MCF 10A (cell line): ENCODE data around the gene SMAP1. TPM values are rescaled to one million over a fixed set of nuclear protein-coding genes. Genes with fewer than 3 reads are reported as not detected.

Experiments used
- BruUV-seq: library from RNA; stranded (reverse); fragments of 400-500 nt; replicated peaks from 2 replicates; lab custom pipeline; 2021; lab: Mats Ljungman, UMichigan
- CTCF ChIA-PET: fragments of 300-600 bp; sonication (Branson Sonifier 250); formaldehyde crosslinking; extraction: SDS; loops from one replicate; lab custom pipeline; 2021; ENCODE audit warnings: antibody characterized with exemption, inconsistent platforms; lab: Yijun Ruan, JAX
- POLR2A ChIA-PET: fragments of 300-600, 350-650 bp; sonication (Branson Sonifier 250); formaldehyde crosslinking; extraction: SDS; loops from one replicate; lab custom pipeline; 2020; ENCODE audit warnings: antibody characterized with exemption, inconsistent platforms; lab: Yijun Ruan, JAX
- DNase-seq: peaks from one replicate; pipeline ENCODE4 v3.0.0-alpha.2; 2018; ENCODE audit not compliant: unreplicated experiment
- H3K27ac Mint-ChIP-seq: one replicate; pipeline ENCODE4 v1.8.0; 2022; ENCODE audit warnings: mild to moderate bottlenecking, low read depth, mixed read lengths; ENCODE audit not compliant: unreplicated experiment
- H3K27me3 Mint-ChIP-seq: one replicate; pipeline ENCODE4 v1.8.0; 2022; ENCODE audit warnings: mixed read lengths; ENCODE audit not compliant: insufficient read depth, unreplicated experiment
- H3K36me3 Mint-ChIP-seq: one replicate; pipeline ENCODE4 v1.8.0; 2022; ENCODE audit warnings: mild to moderate bottlenecking, moderate library complexity, mixed read lengths; ENCODE audit not compliant: insufficient read depth, unreplicated experiment
- H3K4me1 Mint-ChIP-seq: one replicate; pipeline ENCODE4 v1.8.0; 2022; ENCODE audit warnings: mixed read lengths; ENCODE audit not compliant: insufficient read depth, unreplicated experiment
- H3K4me3 Mint-ChIP-seq: one replicate; pipeline ENCODE4 v1.8.0; 2022; ENCODE audit warnings: mild to moderate bottlenecking, moderate library complexity, mixed read lengths; ENCODE audit not compliant: unreplicated experiment
- H3K9me3 Mint-ChIP-seq: one replicate; pipeline ENCODE4 v1.8.0; 2022; ENCODE audit warnings: mixed read lengths; ENCODE audit not compliant: unreplicated experiment
- intact Hi-C: fragments of 100-400 bp; cut with micrococcal nuclease; formaldehyde crosslinking; loops from 2 replicates; pipeline ENCODE4 v1.14.1; 2022
- total RNA-seq: library from RNA; stranded (reverse); gene quantifications from 2 replicates; pipeline ENCODE4 v1.2.3, GENCODE V29; 2022
- TF ChIP-seq, protein P1 (sequence below): fragments of 200-600 bp; IDR thresholded peaks from one replicate; pipeline ENCODE4 v1.8.0; 2022; ENCODE audit warnings: antibody characterized with exemption, mild to moderate bottlenecking; ENCODE audit not compliant: unreplicated experiment

Gene SMAP1
- total RNA-seq, 1 experiment from 2014 or later: 26.5 TPM

DNA sequence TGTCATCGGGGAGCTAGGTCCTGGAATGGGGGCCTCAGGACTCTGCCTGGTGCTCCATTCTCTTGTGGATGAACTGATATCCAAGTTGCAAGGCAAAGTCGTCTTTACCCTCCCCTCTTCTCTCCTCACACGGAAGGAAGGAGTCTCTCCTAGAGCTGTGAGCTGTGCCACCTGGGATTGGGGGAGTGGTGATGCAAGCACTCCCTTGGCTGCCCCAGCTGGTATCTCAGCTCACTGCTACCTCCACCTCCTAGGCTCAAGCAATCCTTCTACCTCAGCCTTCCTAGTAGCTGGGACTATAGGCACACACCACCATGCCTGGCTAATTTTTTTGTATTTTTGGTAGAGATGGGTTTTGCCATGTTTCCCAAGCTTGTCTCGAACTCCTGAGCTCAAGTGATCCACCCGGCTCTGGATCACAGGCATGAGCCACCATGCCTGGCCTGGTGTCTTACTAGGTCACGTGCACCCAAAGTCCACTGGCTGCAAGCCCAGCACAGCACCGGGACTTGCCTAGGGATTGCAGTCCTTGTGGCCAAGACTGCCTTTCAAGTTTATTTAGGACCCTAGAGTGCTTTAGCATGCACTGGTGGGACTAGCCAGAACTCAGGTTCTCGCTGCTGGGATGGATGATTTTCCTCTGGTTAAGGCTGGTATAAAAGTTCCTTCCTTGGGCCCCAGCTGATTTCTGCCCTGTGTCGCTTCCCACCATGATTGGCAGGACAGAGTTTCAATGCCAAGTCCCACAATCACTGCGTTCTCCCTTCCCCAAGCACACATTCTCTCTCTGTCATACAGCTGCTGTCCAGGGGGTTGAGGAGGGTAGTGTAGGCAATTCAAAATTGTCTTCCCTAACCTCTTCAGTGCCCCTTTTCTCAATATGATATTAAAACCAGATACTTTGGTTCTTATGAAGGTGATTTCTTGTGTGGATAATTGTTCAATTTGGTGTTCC lies 33.5 kb downstream of the SMAP1 start:
- ChIA-PET POLR2A (no interaction called here), CTCF (interaction anchor here (0.6 to 5.4 kb wide), 9 partner anchors 20 to 1417 kb away, joined by 3 to 52 read pairs (median 4); no protein-coding TSS in a partner anchor)
- H3K9me3 Mint-ChIP-seq: no peaks in the 10 kb centered on the region
- no peaks in the 10 kb centered on the region for H3K4me1 Mint-ChIP-seq
- no peaks in the 10 kb centered on the region for H3K27me3 Mint-ChIP-seq
- DNase-seq: no peak
- H3K4me3 Mint-ChIP-seq: no peak overlapping the region
- intact Hi-C loops: no loop called here
- no peak overlapping the region for H3K27ac Mint-ChIP-seq
- BruUV-seq: no TSS peak
- TF ChIP-seq, protein P1, sequence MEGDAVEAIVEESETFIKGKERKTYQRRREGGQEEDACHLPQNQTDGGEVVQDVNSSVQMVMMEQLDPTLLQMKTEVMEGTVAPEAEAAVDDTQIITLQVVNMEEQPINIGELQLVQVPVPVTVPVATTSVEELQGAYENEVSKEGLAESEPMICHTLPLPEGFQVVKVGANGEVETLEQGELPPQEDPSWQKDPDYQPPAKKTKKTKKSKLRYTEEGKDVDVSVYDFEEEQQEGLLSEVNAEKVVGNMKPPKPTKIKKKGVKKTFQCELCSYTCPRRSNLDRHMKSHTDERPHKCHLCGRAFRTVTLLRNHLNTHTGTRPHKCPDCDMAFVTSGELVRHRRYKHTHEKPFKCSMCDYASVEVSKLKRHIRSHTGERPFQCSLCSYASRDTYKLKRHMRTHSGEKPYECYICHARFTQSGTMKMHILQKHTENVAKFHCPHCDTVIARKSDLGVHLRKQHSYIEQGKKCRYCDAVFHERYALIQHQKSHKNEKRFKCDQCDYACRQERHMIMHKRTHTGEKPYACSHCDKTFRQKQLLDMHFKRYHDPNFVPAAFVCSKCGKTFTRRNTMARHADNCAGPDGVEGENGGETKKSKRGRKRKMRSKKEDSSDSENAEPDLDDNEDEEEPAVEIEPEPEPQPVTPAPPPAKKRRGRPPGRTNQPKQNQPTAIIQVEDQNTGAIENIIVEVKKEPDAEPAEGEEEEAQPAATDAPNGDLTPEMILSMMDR: no peak
- peaks cover 11% of the 10 kb centered on the region for H3K36me3 Mint-ChIP-seq

- Mint-ChIP-seq H3K27ac (no peak overlapping the region), H3K4me3 (no peak overlapping the region), H3K27me3 (no peaks in the 10 kb centered on the region), H3K9me3 (no peaks in the 10 kb centered on the region), H3K36me3 (peaks cover 11% of the 10 kb centered on the region), H3K4me1 (peaks cover 6% of the 10 kb centered on the region)
- no TSS peak for BruUV-seq
- TF ChIP-seq, protein P1: no peak
- no peak for DNase-seq
- ChIA-PET CTCF (interaction anchor here (0.6 to 2.7 kb wide), 3 partner anchors 77 to 179 kb away, joined by 3 to 50 read pairs (median 6); no protein-coding TSS in a partner anchor), POLR2A (no interaction called here)
- intact Hi-C loops: loop anchor here (1.0 to 2.0 kb wide), 3 partner anchors 179 to 307 kb away; no protein-coding TSS in a partner anchor
Measured at GRCh38 chr6:70705772-70706171, 38.1 kb downstream of the SMAP1 start.

DNA sequence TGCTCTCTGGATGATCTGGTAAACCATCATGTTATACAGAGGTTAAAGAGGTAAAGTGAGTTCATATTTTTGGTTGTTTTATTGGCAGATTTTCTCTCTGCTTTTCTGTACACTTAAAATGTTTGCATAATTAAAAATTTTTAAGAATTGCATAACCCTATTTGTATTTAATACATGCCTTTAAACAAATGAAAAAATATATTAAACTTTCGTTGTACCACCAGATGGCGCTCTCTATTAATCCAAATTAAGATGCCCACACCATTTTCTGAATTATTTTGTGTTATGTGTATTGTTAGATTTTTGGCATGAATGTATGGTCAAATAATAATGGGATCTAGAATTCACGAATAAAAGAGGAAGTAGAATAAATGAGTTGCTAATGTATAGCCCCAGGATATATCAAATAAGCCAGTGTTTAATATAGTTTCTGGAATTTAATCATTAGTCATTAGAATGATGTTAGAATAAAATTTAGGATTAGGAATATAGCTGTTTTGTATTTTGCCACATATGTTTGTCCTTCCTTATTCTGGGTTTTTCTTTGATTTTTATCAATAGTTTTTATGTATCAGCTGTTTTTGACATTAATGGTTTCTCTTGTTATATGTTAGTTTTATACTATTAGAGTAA lies 38.9 kb downstream of the SMAP1 start:
- H3K27me3 Mint-ChIP-seq: no peaks in the 10 kb centered on the region
- no peak overlapping the region for H3K4me3 Mint-ChIP-seq
- TF ChIP-seq, protein P1: peak; percentile 36
- BruUV-seq: no TSS peak
- H3K4me1 Mint-ChIP-seq: peaks cover 6% of the 10 kb centered on the region
- H3K9me3 Mint-ChIP-seq: no peaks in the 10 kb centered on the region
- POLR2A ChIA-PET: interaction anchor here (1.1 kb wide), 1 partner anchor 38 kb away, joined by 4 read pairs; no protein-coding TSS in a partner anchor
- H3K36me3 Mint-ChIP-seq: peaks cover 11% of the 10 kb centered on the region
- H3K27ac Mint-ChIP-seq: no peak overlapping the region
- intact Hi-C loops: loop anchor here (1.0 to 2.0 kb wide), 3 partner anchors 178 to 306 kb away; no protein-coding TSS in a partner anchor
- CTCF ChIA-PET: interaction anchor here (0.6 to 7.2 kb wide), 36 partner anchors 10 to 683 kb away, joined by 3 to 178 read pairs (median 4); partner anchors contain the start of gene B3GAT2
- DNase-seq: peak; percentile 61
